ENCODE measurements around the gene PACRGL.

The PACRGL gene

DNA sequence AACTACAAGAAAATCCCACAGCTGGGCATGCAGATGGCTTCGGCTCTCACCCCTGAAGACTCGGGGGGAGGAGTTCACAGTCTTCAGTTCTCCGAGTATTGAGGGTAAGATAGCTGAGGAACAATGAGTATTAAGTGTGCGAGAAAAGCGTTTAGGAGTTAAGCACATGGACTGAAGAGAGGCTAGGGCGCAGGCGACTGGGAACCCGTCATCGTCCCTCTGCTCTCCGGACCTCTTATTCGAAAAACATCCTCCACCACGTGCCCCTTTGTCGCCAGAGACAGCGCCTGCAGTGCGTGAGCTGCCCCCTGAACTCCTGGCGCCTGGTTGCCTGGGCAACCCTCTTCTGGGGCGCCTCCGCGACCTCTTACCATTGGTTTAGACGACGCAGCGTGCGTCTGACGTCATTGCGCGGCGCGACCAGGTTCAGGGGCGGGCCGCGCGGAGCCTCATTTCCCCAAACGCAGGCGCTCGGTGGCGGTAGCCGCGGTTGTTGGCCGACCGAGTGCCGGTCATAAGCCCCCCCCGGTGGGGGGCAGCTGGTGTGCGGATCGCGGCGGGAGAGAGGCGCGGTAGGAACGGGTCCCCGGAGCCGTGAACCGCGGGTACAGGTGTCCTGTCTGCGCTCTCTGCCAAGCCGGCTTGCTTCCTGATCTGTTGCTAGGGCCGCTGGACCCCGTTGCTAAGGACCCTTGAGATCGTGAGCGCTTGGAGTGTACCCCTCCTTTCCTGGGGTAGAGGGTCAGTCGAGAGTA is at the start of gene PACRGL:
TSS of gene PACRGL (plus strand) at position 452 of the 755 bp plus-strand sequence. CDS start 4,024 bp downstream, outside the sequence.
- no peak for TF ChIP-seq GATA2 (IDR thresholded peaks at IDR 0.05; ENCODE audit: low read depth, low read length)
- no peak for TF ChIP-seq GATA3 (IDR thresholded peaks at IDR 0.05; ENCODE audit: low read depth, low read length)

- TF ChIP-seq GATA3 (IDR thresholded peaks at IDR 0.05; ENCODE audit: low read depth, low read length) = no peak
- TF ChIP-seq GATA2 (IDR thresholded peaks at IDR 0.05; ENCODE audit: low read depth, low read length) = no peak
These were observed 47.9 kb upstream of the PACRGL start for GRCh38 chr4:20652226-20652885.

- TF ChIP-seq GATA3 (IDR thresholded peaks at IDR 0.05; ENCODE audit: low read depth, low read length) = no peak
- TF ChIP-seq GATA2 (IDR thresholded peaks at IDR 0.05; ENCODE audit: low read depth, low read length) = no peak
These were observed 41.8 kb upstream of the PACRGL start for GRCh38 chr4:20658456-20658855.

DNA sequence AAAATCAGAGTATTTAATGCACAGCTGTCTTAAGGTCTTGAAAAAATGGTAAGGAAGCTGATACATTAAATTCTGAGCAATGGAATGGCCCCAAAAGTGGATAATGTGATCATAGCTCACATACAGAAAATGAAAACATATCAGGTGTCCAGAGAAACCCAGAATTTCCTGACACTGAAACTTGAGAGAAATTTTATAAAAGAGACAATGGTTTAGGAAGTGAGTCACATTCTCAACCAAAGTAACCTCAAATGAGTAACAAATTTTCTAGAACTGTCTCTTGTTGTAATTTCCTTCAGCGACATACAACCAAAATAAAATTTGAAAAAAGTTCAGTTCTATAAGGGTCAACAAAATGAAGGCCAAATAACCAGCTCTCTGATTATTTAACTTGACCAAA is 37.4 kb upstream of the PACRGL start:
- TF ChIP-seq GATA2 (IDR thresholded peaks at IDR 0.05; ENCODE audit: low read depth, low read length) (no peak), GATA3 (IDR thresholded peaks at IDR 0.05; ENCODE audit: low read depth, low read length) (no peak)

DNA sequence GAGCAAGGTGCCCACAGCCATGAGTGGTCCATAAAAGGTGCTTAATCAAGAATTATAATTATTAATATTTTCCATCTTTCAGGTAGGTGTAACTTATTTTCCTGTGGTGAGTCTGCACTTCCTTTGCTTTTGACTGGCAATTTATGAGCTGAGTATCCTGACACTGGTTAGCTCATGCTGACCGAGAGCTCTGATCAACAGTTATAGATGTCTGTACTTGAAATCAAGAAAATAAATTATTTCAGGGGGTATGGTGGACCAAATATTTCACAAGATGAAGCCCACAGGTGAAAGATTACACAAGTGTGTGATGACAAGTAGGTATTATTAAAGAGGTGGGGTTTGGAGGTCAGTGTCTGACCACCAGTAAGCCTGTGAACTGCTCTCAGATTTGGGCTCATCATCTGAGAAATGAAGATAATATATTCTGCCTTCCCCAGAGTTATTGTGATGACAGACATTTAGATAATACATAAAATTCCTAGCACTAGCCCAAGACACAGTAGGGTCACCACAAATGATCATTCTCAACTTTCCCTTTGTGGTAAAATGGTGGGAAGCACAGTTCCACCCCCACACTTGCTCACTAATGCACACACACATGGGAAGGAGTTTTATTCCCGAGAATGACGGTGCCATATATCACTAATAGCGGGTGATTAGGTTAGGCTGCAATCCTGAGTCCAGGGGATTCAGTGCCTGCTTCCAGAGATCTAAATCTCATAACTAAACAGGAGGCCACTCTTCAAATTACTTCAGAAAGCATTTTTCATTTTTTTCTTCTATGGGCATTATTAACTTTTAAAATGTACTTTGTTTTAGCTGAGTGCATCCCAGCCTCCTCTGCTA is 34.0 kb upstream of the PACRGL start:
- peak; percentile 65 for TF ChIP-seq GATA2 (IDR thresholded peaks at IDR 0.05; ENCODE audit: low read depth, low read length)
- no peak for TF ChIP-seq GATA3 (IDR thresholded peaks at IDR 0.05; ENCODE audit: low read depth, low read length)

DNA sequence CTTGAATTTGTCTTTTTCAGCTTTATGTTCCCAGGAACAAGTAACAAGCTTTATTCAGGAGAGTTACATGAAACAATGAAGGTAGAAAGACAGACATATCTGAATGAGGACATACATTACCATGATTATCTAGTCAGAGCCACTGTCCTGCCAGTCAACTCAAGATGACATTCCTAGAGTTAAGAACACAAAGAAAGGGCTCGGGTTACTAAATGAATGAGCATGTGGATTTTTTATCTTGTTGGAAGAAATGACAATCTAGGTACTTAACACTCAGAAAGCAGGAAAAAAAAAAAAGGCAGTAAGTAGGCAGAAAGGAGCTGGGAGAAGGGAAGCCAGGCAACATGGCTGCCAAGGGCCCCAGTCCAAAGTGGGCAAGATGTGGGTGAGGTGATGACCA is 28.0 kb upstream of the PACRGL start:
- TF ChIP-seq GATA3 (IDR thresholded peaks at IDR 0.05; ENCODE audit: low read depth, low read length) (no peak), GATA2 (IDR thresholded peaks at IDR 0.05; ENCODE audit: low read depth, low read length) (no peak)

- TF ChIP-seq GATA2 (IDR thresholded peaks at IDR 0.05; ENCODE audit: low read depth, low read length) (no peak), GATA3 (IDR thresholded peaks at IDR 0.05; ENCODE audit: low read depth, low read length) (no peak)
These were observed 24.5 kb upstream of the PACRGL start for GRCh38 chr4:20675786-20676185.

GRCh38 chr4:20676501-20677197 is 23.6 kb upstream of the PACRGL start:
- TF ChIP-seq GATA3 (IDR thresholded peaks at IDR 0.05; ENCODE audit: low read depth, low read length) (no peak), GATA2 (IDR thresholded peaks at IDR 0.05; ENCODE audit: low read depth, low read length) (no peak)

DNA sequence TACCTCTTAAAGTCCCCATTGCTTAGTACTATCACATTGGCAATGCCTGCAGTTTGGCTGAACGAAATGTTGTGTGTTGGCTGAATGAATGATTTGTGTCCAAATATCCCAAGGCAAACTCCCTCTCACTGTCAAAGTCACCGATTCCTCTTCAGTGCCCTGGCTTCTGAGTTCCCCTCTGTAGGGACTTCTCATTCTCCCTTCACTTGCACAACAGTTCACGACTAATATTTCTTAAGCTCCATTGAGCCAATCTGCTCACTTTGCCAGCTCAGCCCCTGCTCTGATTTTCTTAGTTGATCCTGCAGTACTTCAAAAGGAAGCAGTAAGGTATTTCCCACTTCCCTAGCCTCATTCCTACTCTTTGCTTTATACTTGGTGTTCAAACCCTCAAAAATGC is 21.9 kb upstream of the PACRGL start:
- TF ChIP-seq GATA3 (IDR thresholded peaks at IDR 0.05; ENCODE audit: low read depth, low read length) (no peak), GATA2 (IDR thresholded peaks at IDR 0.05; ENCODE audit: low read depth, low read length) (no peak)

DNA sequence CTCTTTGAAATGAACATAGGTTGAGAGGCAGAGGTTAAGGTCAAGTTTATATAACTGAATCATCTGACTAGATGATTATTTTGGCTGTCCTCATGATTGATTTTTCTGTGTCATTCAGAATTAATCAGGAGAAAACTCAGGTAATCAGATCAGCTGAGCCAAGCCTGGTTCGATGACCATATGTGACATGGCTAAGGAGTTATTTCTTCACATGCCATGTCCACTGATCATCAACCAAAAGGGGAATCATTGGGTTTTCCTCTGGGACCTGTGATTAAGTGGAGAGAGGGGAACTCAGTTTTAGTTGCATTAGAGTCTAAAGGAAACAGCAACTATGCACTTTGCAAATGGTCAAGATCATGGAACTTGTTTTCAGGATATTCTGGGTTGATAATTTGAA is 20.3 kb upstream of the PACRGL start:
- no peak for TF ChIP-seq GATA2 (IDR thresholded peaks at IDR 0.05; ENCODE audit: low read depth, low read length)
- TF ChIP-seq GATA3 (IDR thresholded peaks at IDR 0.05; ENCODE audit: low read depth, low read length) = no peak

DNA sequence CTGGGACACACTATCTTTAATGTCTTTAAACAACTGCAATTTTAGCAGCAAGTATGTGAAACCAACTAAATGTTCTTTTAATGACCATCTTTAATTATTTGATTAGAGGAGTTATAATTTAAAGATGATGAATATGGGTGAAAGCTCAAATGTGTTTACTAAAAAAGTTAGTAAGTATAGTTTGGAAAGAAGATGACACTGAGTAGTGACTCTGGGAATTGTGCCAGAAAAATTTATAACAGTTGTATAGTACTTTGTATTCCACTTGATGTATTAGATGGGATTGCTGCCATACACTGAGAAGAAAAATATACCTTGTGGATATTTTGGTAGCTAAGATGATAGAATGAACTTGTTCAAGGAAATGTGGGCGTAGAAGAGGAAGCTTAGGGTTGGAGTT is 19.5 kb upstream of the PACRGL start:
- TF ChIP-seq GATA3 (IDR thresholded peaks at IDR 0.05; ENCODE audit: low read depth, low read length) (no peak), GATA2 (IDR thresholded peaks at IDR 0.05; ENCODE audit: low read depth, low read length) (no peak)

GRCh38 chr4:20681271-20681670 is 19.0 kb upstream of the PACRGL start:
- no peak for TF ChIP-seq GATA3 (IDR thresholded peaks at IDR 0.05; ENCODE audit: low read depth, low read length)
- TF ChIP-seq GATA2 (IDR thresholded peaks at IDR 0.05; ENCODE audit: low read depth, low read length) = no peak

DNA sequence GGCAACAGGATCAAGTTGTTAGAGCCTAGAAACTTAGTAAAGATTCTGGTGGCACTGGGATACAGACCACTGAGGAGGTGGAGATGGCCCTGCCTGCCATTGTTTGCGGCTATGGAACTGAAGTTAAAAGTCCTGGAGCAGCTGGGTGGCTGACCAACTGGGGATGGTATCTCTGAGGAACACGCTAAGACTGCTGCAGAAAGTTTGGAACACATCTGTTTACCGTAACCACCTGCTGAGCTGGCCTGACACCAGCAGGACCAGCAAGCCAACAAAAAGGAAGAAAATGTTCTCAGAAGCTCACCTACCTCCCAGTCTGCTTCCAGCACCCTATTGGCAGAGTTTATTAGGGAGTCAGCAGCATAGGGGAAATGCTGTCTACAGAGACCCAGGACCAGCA is 17.4 kb upstream of the PACRGL start:
- no peak for TF ChIP-seq GATA2 (IDR thresholded peaks at IDR 0.05; ENCODE audit: low read depth, low read length)
- TF ChIP-seq GATA3 (IDR thresholded peaks at IDR 0.05; ENCODE audit: low read depth, low read length) = no peak

DNA sequence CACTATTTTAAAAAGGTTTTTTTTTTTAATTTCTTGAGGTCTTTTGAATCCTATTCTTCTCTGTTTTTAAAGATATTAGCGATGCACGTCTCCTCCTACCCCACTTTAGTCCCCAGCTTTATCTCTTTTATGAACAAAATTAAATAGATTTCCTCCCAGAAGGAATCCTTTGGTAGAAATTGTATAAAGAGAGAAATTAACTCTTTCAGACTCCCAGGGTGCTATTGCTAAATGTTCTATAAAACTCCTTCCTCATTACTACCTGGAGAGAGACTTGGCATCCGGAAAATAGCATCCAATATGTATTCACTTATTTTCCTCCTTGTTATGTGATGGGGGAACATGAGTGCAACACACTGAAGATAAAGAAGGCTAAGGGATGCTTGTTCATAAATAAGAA is 16.5 kb upstream of the PACRGL start:
- TF ChIP-seq GATA2 (IDR thresholded peaks at IDR 0.05; ENCODE audit: low read depth, low read length) (no peak), GATA3 (IDR thresholded peaks at IDR 0.05; ENCODE audit: low read depth, low read length) (no peak)
